ENCODE measurements around the gene ZNF648.

Gene ZNF648

DNA sequence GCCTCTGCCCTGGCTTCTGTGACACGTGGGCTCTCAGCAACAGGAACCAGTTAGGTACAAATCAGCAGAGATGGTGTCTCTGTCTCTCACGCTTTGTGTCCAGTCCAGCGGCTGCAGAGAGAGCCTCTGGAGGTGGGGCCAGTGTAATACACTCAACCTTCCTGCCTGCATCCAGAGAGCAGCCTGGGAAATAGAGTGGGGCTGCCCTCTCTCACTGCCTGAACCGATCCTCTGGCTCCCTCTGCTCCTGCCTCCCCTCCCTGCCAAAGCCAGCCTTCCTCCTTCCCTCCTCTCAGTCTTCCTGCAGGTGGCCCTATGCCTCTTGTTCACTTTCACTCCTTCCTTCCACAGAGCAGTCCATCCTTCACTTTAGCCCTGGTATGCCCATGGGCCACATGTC is at the start of gene ZNF648:
Gene ZNF648, minus strand, starts transcription at position 119 of the 400 bp plus-strand sequence. CDS start 3,702 bp downstream, outside the sequence.
- no peak for DNase-seq (ENCODE audit: low read depth)
- TF ChIP-seq CTCF (IDR thresholded peaks at IDR 0.05; ENCODE audit: insufficient read depth, low read depth, low read length, missing control alignments), result no peak
- no peak within 1 kb of the TSS for H3K4me3 ChIP-seq (ENCODE audit: low read depth, low read length)

GRCh38 chr1:182110635-182111034 is 49.1 kb upstream of the ZNF648 start:
- no peak for DNase-seq (ENCODE audit: low read depth)
- H3K4me3 ChIP-seq (ENCODE audit: low read depth, low read length), result no peak overlapping the region
- no peak for TF ChIP-seq CTCF (IDR thresholded peaks at IDR 0.05; ENCODE audit: insufficient read depth, low read depth, low read length, missing control alignments)

DNA sequence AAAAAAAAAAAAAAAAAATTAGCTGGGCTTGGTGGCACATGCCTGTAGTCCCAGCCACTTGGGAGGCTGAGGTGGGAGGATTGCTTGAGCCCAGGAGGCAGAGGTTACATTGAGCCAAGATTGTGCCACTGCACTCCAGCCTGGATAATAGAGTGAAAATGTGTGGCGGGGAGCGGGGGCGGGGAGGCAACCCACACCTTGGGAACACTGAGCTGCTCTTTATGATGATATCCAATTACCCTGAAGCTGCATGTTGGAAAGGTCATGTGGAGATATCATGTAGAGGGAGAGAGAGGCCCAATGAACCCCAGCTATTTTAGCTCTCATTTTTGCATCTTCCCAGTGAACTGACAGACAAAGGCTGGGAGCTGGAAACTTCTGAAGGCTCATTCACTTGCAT is 48.3 kb upstream of the ZNF648 start:
- H3K4me3 ChIP-seq (ENCODE audit: low read depth, low read length), result no peak overlapping the region
- DNase-seq (ENCODE audit: low read depth), result no peak
- no peak for TF ChIP-seq CTCF (IDR thresholded peaks at IDR 0.05; ENCODE audit: insufficient read depth, low read depth, low read length, missing control alignments)

DNA sequence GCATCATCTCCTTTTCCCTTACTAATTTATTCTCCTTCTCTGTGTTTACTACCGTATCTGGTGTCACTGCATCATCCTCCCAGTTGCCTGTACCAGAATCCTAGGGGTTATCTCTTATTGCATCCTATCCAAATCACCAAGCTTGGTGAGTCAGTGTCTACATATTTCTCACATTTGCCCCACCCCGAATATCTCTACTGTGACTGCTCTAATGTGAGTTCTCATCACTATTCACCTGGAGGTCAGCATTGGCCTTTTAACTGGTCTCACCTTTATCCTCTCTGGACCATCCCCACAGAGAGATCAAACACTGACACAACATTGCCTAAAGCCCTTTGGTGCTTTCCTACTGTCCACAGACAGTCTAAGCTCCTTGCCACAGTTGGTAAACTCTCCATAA is 45.7 kb upstream of the ZNF648 start:
- H3K4me3 ChIP-seq (ENCODE audit: low read depth, low read length), result no peak overlapping the region
- DNase-seq (ENCODE audit: low read depth), result no peak
- TF ChIP-seq CTCF (IDR thresholded peaks at IDR 0.05; ENCODE audit: insufficient read depth, low read depth, low read length, missing control alignments), result no peak

GRCh38 chr1:182102043-182102416 is 40.5 kb upstream of the ZNF648 start:
- no peak overlapping the region for H3K4me3 ChIP-seq (ENCODE audit: low read depth, low read length)
- no peak for DNase-seq (ENCODE audit: low read depth)
- TF ChIP-seq CTCF (IDR thresholded peaks at IDR 0.05; ENCODE audit: insufficient read depth, low read depth, low read length, missing control alignments), result no peak

- no peak overlapping the region for H3K4me3 ChIP-seq (ENCODE audit: low read depth, low read length)
- no peak for DNase-seq (ENCODE audit: low read depth)
- no peak for TF ChIP-seq CTCF (IDR thresholded peaks at IDR 0.05; ENCODE audit: insufficient read depth, low read depth, low read length, missing control alignments)
Measured at GRCh38 chr1:182101415-182102042, 40.0 kb upstream of the ZNF648 start.

- H3K4me3 ChIP-seq (ENCODE audit: low read depth, low read length), result no peak overlapping the region
- no peak for DNase-seq (ENCODE audit: low read depth)
- TF ChIP-seq CTCF (IDR thresholded peaks at IDR 0.05; ENCODE audit: insufficient read depth, low read depth, low read length, missing control alignments), result no peak
Measured at GRCh38 chr1:182098301-182098700, 36.8 kb upstream of the ZNF648 start.

All from GM12865 (cell line).